Lower lobe of right lung (tissue), 2 donors: Measurements from ENCODE around the gene ATXN1. TPM values are rescaled to one million over a fixed set of nuclear protein-coding genes. Genes with fewer than 3 reads are reported as not detected.

Experiments used
- ATAC-seq, 2 donors: fragments of 200-7000 bp; cut with Tn5 transposase; one replicate each; pipeline ENCODE4 v1.9.1; 2020 to 2022; ENCODE audit warnings: mild to moderate bottlenecking in 2 of 2, moderate library complexity in 2 of 2
- DNase-seq: peaks from one replicate; pipeline ENCODE4 v3.0.0-alpha.2; 2020
- H3K27ac ChIP-seq: fragments of 200-600 bp; one replicate; pipeline ENCODE4 v1.8.0; 2022
- H3K27me3 ChIP-seq: fragments of 200-600 bp; one replicate; pipeline ENCODE4 v1.8.0; 2022; ENCODE audit warnings: low read depth
- H3K36me3 ChIP-seq: fragments of 200-600 bp; one replicate; pipeline ENCODE4 v1.8.0; 2022; ENCODE audit warnings: mild to moderate bottlenecking
- H3K4me1 ChIP-seq: fragments of 200-600 bp; one replicate; pipeline ENCODE4 v1.8.0; 2022
- H3K4me3 ChIP-seq: fragments of 200-600 bp; one replicate; pipeline ENCODE4 v1.8.0; 2022; ENCODE audit warnings: mild to moderate bottlenecking
- H3K9me3 ChIP-seq: fragments of 200-600 bp; one replicate; pipeline ENCODE4 v1.8.0; 2022
- CTCF ChIP-seq: fragments of 200-600 bp; IDR thresholded peaks from one replicate; pipeline ENCODE4 v1.8.0; 2022; ENCODE audit warnings: antibody characterized with exemption, mild to moderate bottlenecking
- intact Hi-C: fragments of 100-400 bp; cut with DNase I; formaldehyde crosslinking; loops from one replicate; pipeline ENCODE4 v1.11.0; 2022
- total RNA-seq: library from RNA; stranded (reverse); fragmentation: NEBNext Ultra II Directional; extraction: Animal tissue kit (Norgen Biotek cat#: 25700); gene quantifications from one replicate; pipeline ENCODE4 v1.2.1, GENCODE V29; 2021
- donor health status: DM: no; HTN: yes; CAD: no; lungs with severe emphysema.

The ATXN1 gene
- total RNA-seq, 1 donor from 2014 or later: 75.9 TPM

GRCh38 chr6:16753341-16753740 lies 7.9 kb downstream of the ATXN1 start:
- intact Hi-C loops: no loop called here

GRCh38 chr6:16752206-16752866 lies 8.9 kb downstream of the ATXN1 start:
- Histone ChIP-seq H3K27ac (peak overlapping the region; percentile 7), H3K4me3 (no peak overlapping the region), H3K9me3 (no peaks in the 10 kb centered on the region), H3K4me1 (peaks cover 60% of the 10 kb centered on the region), H3K36me3 (no peaks in the 10 kb centered on the region), H3K27me3 (no peaks in the 10 kb centered on the region)
- peak; percentile 82 to 84 for ATAC-seq
- no peak for TF ChIP-seq CTCF
- intact Hi-C loops: no loop called here
- no peak for DNase-seq

More at GRCh38 chr6:16753341-16753740, 7.9 kb downstream of the ATXN1 start:
- Histone ChIP-seq H3K9me3 (no peaks in the 10 kb centered on the region), H3K36me3 (no peaks in the 10 kb centered on the region), H3K27ac (no peak overlapping the region), H3K27me3 (no peaks in the 10 kb centered on the region), H3K4me1 (peaks cover 60% of the 10 kb centered on the region), H3K4me3 (no peak overlapping the region)
- DNase-seq (no peak), ATAC-seq (no peak)
- TF ChIP-seq CTCF: no peak

- no peaks in the 10 kb centered on the region for H3K27me3 ChIP-seq
- H3K4me3 ChIP-seq: no peak overlapping the region
- TF ChIP-seq CTCF: no peak
- H3K4me1 ChIP-seq: peaks cover 57% of the 10 kb centered on the region
- ATAC-seq: no peak
- intact Hi-C loops: no loop called here
- no peaks in the 10 kb centered on the region for H3K36me3 ChIP-seq
- no peak overlapping the region for H3K27ac ChIP-seq
- DNase-seq: no peak
- no peaks in the 10 kb centered on the region for H3K9me3 ChIP-seq
These were observed 9.9 kb downstream of the ATXN1 start for GRCh38 chr6:16751251-16751946.

- no peaks in the 10 kb centered on the region for H3K27me3 ChIP-seq
- no peaks in the 10 kb centered on the region for H3K9me3 ChIP-seq
- TF ChIP-seq CTCF: no peak
- no peak for ATAC-seq
- no peaks in the 10 kb centered on the region for H3K36me3 ChIP-seq
- peaks cover 51% of the 10 kb centered on the region for H3K4me1 ChIP-seq
- H3K27ac ChIP-seq: no peak overlapping the region
- intact Hi-C loops: no loop called here
- DNase-seq: no peak
- H3K4me3 ChIP-seq: no peak overlapping the region
These were observed 10.7 kb downstream of the ATXN1 start for GRCh38 chr6:16750566-16750965.

- Histone ChIP-seq H3K27ac (no peak overlapping the region), H3K9me3 (no peaks in the 10 kb centered on the region), H3K36me3 (no peaks in the 10 kb centered on the region), H3K4me1 (peaks cover 43% of the 10 kb centered on the region), H3K4me3 (no peak overlapping the region), H3K27me3 (no peaks in the 10 kb centered on the region)
- DNase-seq (no peak), ATAC-seq (no peak)
- intact Hi-C loops: no loop called here
- no peak for TF ChIP-seq CTCF
These were observed 11.5 kb downstream of the ATXN1 start for GRCh38 chr6:16749516-16750485.
